ENCODE measurements around the gene GPLD1.
"Not testable (repeated sequence)": the region's sequence is repeated elsewhere in the genome, so short reads cannot be mapped to it uniquely, and the experiment has no call there.

GPLD1 gene, protein sequence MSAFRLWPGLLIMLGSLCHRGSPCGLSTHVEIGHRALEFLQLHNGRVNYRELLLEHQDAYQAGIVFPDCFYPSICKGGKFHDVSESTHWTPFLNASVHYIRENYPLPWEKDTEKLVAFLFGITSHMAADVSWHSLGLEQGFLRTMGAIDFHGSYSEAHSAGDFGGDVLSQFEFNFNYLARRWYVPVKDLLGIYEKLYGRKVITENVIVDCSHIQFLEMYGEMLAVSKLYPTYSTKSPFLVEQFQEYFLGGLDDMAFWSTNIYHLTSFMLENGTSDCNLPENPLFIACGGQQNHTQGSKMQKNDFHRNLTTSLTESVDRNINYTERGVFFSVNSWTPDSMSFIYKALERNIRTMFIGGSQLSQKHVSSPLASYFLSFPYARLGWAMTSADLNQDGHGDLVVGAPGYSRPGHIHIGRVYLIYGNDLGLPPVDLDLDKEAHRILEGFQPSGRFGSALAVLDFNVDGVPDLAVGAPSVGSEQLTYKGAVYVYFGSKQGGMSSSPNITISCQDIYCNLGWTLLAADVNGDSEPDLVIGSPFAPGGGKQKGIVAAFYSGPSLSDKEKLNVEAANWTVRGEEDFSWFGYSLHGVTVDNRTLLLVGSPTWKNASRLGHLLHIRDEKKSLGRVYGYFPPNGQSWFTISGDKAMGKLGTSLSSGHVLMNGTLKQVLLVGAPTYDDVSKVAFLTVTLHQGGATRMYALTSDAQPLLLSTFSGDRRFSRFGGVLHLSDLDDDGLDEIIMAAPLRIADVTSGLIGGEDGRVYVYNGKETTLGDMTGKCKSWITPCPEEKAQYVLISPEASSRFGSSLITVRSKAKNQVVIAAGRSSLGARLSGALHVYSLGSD

DNA sequence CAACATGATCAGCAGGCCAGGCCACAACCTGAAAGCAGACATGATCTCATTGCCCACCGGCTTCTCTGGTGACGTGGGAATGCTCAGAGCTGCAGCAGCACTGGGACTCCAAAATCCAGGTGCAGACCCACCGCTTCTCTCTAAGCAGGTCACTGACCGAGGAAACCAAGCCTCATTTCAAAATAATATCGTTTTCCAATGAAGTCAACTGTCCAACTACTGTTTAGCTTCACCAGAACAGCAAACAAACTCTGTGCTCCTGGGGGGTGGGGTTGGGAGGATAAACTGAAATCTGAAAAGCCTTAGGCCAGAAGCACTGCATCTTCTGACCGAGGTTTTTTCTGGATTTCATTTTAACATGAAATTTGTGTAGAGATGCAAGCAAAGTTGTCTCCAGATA, at the start of gene GPLD1:
Gene GPLD1, minus strand, starts transcription at position 109 of the 400 bp plus-strand sequence. Its CDS starts 67 bp downstream, at position 42.
- no peak for DNase-seq

DNA sequence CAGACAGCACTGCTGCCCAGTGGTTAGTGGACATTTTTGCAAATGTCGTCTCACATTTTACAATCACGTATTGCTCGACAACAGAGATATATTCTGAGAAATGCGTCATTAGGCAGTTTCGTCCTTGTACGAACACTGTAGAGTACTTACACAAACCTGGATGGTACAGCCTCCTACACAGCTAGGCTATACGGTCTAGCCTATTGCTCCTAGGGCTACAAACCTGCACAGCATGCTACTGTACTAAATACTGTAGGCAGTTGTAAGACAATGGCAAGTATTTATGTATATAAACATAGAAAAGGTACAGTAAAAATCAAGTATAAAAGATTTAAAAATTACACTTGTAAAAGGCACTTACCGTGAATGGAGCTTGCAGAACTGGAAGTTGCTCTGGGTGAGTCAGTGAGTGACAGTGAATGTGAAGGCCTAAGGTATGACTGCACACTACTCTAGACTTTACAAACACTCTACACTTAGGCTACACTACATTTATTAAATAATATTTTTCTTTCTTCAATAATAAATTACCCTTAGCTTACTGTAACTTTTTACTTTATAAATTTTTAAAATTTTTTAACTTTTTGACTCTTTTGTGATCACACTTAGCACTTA, 48.5 kb upstream of the GPLD1 start:
- no peak for DNase-seq

DNA sequence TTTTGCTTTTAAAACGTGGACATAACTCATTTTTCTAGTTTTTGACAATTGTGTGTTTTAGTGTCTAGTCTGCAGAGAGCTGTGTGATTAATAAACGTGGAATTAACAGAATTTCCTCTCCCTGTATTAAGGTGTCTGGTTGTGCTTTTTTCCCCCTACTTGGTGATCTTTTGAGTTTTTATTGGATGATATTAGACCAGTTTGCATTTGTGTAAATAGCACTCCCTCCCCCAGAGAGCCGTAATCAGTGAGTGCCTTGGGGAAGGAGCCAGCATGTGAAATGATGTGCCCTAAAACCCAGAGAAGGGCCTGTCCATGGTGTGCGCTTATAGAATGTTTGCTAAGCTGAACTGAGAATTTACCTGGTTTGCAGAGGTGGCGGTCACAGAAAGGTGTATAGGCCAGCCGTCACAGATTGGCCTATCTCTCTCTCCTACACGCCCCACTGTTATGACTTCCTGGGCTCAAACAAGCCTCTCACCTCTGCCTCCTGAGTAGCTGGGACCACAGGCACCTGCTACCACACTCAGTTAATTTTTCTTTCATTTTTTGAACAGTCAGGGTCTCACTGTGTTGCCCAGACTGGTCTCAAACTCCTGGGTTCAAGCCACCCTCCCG, 47.8 kb upstream of the GPLD1 start:
- no peak for DNase-seq

DNA sequence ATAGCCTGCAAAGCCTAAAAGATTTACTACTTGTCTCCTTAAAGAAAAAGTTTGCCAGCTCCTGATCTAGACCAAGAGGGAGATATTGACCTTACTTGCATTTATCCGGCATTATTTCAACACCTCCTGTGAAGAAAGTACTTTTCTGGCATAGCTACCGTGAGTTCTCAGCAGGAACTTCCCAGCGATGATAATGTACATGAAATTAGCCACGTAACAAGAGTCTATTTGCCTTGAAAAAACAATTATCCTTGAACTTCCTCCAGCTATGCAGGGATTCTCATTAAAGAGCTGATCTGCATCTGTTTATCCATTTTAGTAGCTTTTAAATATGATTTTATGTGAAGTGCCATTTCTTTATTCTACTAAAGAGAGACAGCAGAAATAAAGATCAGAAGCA, 47.1 kb upstream of the GPLD1 start:
- DNase-seq: no peak

DNA sequence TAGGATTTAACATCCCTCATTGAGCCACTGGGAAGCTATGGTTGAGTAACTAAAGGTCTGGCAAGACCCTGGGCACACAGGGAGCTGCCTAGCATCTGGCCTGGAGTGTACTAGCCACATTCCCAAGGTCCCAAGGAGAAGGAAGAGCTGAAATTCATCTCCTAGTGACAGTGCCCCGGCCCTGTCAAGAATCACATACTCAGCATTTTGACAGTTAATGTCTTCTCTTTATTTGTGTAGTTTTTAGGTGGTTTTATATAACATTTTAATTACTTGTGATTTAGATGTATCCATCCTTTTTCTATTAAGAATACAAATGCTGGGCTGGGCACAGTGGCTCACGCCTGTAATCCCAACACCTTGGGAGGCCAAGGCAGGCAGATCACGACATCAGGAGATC, 45.8 kb upstream of the GPLD1 start:
- DNase-seq: no peak

DNA sequence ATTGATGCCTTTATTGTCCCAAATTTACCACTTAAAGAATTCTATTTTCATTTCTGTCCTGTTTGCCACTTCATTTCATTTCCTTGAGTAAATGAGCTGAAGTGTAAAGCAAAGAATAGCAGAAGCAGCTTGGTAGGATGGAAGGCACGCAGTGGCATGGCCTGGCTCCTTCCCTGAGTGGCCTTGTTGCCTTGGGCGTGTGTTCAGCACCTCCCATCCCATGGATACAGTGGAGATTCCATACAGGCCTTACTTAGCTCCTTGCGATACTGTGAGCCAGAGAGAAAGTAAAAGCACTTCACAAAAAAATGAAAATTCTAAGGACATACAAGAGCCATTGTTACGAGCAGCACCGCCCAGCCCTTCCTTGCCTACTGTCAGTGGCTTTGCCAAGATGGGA, 45.0 kb upstream of the GPLD1 start:
- no peak for DNase-seq

DNA sequence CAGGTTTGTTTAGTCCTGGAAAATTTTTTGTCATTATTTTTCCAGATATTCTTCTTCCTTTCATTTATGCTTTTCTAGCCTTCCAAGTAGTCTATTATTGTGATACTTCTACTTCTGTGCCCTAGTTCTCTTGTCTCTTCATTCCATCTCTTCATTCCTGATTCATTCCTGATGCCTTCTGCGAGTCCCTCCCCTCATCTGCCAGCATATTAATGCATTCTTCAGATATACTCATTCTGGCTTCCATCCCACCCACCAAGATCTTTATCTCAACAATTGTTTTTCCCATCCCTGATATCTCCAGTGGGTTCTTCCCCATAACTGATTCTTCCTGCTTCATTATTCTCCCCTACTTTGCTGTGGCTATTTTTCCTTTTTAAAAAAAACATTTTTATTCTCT, 40.6 kb upstream of the GPLD1 start:
- DNase-seq: no peak

DNA sequence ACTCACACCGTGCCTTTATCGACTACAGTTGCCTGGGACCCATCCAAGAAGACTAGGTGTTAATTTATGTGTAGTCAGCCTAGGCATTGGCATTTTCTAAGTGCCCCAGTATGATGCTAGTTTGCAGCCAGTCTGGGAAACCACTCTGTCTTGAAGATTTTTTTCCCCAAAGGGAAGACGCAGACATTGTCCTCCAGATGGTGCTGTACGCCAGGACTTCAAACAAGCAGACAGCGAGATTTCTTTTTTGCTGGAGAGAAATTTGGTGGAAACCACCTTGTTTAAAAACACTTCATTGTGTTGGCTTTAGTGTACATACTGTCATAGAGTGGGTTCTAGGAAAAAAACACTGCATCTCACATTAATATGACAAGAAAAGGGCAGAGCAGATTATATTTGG, 35.4 kb upstream of the GPLD1 start:
- peak; percentile 29 to 63 for DNase-seq

DNA sequence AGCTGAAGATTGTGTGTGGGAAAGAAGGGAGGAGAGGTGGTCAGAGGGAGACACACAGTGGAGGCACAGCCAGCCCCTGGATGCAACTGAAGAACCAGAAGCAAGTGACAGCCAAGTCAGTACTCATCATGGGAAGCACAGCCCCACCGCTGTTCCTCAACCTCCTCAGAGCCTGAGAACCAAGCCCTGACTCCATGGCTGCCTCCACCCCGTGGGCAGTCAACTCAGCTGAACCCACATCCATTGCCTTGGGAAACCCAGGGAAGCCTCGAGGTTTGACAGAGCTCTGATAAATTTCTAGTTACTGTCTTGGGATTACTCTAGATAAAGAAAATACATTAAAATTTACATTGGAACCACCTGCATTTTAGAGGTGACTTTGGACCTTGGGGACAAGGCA, 35.0 kb upstream of the GPLD1 start:
- no peak for DNase-seq

DNA sequence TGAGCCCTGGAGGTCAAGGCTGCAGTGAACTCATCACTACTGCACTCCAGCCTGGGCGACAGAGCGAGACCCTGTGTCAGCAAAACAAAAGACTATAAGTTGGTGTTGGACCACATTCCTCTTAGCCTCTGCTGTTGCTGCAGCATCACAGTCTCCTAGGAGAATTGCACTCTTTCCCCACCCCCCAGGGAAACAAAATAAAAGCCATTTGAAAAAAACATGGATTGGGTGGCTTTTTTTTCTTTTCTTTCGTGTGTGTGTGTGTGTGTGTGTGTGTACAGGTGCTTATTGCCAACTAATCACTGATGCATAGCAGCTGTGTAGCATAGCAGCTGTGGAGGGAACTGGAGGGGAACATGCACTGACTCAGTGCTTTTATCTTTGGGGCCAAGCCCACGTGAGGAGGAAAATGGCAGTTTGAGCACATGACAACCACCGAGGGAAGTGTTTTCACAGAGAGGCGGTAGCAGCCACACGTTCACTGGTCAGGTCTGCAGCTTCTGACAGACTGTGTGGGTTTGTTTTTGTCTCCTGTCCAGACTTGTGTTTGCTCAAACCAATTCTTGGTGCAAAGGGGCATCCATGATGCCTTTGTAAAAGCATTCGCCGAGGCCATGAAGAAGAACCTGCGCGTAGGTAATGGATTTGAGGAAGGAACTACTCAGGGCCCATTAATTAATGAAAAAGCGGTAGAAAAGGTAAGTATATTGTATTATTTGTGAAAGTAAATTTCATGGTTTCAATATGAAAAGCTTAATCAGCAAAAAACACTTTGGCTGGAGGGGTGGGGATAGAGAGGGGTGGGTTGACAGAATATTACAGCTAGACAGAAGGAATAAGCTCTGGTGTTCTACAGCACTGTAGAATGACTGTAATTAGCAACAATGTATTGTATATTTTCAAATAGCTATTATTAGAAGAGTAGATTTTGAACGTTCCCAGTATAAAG, 33.1 kb upstream of the GPLD1 start:
- no peak for DNase-seq

DNA sequence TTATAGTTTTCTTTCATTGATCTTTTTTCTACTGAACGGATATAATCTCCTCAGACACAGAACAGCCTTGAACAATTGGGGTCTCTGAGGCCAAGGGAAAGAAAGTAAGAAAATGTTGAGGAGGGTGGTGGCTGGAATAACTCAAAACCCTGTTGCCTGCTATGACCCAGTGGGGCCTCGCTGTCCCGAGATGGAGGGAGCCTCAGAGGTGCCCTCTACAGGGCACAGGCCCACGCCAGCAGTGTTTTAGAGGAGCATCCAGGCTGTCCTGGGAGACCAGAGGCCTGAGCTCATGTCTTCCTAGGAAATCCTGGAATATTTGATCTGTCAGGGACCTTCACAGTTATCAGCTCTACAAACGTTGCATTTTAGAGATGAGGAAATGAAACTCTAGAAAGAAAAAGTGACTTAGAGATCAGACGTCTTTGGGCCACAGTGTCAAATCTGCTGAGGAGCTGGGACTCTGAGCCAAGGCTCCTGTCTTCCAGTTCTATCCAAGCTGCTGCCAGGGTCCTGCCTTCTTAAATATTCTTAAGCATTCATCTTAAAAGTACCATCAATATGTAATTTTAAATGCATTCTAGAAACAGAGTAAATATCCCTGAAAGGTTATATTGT, 31.7 kb upstream of the GPLD1 start:
- peak; percentile 50 to 61 for DNase-seq

DNA sequence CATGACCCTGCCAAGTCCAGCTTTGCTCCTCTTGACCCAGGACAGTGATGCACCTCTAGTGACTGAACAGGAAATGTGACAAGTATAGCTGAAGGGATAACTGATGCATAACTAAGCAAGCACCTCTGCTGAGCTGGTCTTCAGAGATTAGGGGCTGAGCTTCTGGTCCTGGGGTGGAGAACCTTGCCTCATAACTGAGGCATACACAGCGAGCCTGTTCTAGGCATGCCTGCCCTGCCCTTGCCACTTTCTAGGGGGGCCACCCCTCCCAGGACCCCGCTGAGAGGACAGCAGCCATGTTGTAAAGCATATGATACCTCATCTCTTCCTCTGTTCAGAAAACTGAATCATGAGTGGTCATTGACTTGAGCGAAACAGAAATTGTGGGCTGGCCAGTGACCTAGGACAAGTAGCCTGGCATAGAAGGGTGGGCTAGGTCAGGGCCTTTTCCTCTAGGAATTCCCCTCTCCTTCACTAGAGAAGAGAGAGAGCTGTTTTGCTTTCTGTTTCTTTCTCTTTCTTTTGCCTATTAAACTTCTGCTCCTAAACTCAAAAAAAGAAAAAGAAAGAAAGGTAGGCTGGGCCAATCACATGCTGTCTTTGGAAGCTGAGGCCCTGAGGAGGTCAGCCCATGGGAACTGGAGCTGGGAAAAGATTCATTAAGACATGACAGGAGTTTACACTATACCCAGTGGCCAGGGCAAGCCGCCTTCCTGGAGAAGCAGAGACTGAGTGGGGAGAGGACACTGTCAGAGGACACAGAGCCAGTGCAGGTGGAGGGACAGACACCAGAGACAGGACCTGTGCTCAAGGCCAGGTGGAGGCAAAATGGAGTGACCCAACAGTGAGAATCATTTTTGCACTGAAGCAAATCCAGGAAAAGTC, 28.5 kb upstream of the GPLD1 start:
- DNase-seq: no peak

DNA sequence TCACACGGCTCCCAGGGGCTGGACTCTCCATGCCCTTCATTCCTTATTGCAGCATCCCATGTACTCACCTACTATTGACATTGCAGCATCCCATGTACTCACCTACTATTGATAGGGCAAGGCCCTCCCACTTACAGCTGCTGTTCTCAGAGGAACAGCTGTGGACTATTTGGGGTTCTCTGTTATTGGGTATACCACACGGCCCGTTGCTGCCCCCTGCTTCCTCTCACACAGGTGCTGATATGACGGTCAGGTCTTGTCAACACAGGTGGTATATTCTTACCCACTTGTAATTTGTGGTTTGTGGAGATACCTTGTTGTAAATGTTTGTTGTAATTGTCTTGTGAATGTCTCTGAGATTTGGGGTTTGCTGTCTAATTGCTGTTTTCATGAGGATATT, 24.2 kb upstream of the GPLD1 start:
- no peak for DNase-seq

DNA sequence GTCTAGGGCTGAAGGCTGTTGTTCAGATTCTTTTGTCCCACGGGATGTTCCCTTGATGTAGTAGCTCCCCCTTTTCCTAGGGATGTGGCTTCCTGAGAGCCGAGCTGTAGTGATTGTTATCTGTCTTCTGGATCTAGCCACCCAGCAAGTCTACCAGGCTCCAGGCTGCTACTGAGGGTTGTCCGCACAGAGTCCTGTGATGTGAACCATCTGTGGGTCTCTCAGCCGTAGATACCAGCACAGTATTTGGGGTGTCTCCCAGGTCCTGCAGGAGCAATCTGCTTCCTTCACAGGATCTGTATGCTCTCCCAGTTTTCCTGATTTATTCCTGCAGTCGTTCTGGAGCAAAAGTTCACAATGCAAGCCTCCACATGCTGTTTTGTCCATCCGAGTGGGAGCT, 22.6 kb upstream of the GPLD1 start:
- DNase-seq: not testable (repeated sequence)

DNA sequence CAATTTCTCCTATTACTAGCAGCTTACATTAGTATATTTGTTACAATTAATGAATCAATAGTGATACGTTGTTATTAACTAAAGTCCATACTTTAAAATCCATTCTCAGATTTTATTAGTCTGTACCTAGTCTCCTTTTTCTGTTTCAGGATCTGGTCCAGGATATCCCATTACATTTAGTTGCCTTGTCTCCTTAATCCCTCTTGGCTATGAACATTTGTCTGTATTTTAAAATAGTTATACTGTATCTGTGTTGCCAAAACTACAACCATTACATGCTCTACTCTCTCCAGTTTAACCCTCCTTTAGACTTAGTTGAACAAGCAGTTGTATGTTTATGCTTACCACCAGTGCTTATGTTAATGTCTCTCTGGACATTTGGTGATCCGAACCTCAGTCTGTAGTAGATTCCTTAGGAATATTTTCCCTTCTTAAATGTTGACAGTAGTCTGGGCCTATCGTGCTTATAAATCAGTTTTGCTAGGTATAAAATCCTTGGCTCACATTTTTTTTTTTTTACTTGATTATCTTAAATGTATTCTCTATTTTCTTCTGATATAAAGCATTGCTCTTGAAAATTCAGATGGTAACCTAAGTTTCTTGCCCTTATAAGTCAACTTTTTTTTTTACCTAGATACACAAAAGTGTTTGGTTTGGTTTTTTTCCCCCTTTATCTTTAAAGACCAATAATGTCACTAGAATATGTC, 17.6 kb upstream of the GPLD1 start:
- DNase-seq: no peak

DNA sequence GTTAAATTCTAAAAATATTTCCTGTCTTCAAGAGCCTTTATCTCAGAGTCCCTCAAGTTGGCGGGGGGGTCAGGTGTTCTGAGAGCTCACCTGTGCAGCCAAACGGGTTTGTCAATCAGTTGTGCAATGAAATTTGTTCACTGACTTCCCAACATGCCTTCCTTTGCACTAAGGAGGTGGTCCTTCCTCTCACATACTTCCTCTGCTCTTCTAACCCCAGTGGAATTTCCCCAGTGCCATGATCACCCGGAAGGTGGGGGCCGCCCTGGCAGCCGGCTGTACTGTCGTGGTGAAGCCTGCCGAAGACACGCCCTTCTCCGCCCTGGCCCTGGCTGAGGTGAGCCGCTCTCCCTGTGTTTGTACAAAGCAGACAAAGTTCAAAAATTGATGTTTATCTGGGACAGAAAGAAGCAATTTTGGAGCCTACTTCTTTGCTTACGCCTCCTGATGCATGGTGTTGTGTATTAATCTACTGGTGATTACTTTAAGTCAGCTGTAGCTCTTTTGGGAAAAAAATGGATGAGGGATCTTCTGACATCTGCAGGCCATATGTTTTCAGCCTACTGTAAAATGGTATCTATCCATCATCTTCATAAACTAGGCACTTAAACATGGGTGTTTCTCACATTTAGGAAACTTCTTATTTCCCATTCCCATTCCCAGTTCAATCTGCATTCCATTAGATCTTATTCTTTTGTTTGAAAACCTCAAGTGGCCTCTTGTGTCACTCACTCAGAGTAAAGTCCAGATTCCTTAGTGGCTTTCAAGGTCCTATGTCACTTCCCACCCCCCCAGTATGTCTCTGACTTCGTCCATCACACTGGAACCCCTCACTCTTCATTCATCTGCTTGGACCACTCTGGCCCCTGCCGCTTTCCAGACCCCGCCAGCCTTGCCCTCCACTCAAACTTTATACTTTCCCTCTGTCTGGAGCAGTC, 15.5 kb upstream of the GPLD1 start:
- DNase-seq: no peak

DNA sequence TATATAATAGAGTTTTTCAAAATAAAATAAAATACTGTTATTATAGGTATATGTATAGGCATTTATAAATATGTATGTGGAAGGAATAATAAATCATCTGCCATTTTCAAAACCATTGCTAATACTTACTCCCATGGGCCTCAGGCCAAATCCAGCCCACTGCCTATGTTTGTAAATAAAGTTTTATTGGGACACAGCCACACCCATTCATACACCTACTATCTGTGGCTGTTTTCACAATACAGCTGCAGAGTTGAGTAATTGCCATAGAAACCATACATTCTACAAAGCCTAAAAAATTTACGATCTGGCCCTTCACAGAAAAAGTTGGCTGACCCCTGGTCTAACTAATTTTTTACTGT, 14.9 kb upstream of the GPLD1 start:
- DNase-seq: no peak

DNA sequence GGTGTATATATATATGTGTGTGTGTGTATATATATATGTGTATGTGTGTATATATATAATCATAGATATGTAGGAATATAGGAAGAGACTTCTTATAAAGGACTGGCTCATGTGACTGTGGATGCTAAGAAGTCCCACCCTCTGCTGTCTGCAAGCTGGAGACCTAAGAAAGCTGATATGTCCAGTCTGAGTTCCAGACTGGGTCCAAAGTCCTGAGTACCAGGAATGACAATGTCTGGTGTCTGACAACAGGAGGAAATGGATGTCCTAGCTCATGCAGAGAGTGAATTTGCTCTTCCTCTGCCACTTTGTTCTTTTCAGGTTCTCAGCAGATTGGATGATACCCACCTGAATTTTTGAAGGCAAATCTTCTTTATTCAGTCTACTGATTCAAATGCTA, 12.5 kb upstream of the GPLD1 start:
- DNase-seq: no peak

DNA sequence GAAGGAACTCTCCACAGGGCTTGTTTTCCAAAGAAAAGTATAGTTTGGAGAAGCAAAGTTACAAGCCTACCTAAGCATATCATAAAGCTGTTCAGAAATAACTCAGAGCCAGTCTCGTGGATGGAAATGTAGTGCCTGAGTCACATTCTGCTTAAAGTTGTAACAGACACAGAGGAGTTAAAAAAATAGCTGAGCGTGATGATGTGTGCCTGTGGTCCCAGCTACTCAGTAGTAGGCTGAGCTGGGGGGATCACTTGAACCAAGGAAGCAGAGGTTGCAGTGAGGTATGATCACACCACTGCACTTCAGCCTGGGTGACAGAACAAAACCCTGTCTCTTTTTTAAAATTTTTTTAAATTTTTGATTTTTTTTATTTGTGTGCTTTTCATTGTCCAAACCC, 12.0 kb upstream of the GPLD1 start:
- DNase-seq: no peak

All from Kasumi-1 (cell line).